ENCODE results near the gene KDM5A.
"Not testable (repeated sequence)": the region's sequence is repeated elsewhere in the genome, so short reads cannot be mapped to it uniquely, and the experiment has no call there.

The KDM5A gene

GRCh38 chr12:332581-333205 is 56.4 kb downstream of the KDM5A start:
- no peak for DNase-seq (ENCODE audit: low spot score)

GRCh38 chr12:331287-331686 is 57.8 kb downstream of the KDM5A start:
- DNase-seq (ENCODE audit: low spot score) = no peak

GRCh38 chr12:325906-326305 is 63.2 kb downstream of the KDM5A start:
- DNase-seq (ENCODE audit: low spot score) = no peak

DNA sequence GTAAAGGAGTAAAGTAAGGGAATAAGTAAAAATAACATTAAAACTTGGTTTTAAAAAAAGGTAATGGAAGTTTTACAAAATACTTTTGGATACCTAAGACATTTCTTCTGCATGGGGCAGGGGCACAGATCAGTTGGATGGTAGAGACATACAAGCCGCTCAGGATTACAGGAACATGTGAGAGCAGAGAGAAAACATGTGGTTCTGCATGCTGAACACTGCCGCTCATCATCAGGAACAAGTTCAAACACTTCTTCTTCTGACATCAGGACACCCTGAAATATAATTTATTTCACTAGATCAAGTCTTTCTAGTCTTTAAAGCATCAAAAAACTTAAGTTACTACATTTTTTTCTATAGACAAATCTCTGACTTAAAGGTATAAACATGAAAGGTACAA is 65.6 kb downstream of the KDM5A start:
- no peak for DNase-seq (ENCODE audit: low spot score)

GRCh38 chr12:321606-322326 is 67.4 kb downstream of the KDM5A start:
- DNase-seq (ENCODE audit: low spot score) = peak; percentile 36

DNA sequence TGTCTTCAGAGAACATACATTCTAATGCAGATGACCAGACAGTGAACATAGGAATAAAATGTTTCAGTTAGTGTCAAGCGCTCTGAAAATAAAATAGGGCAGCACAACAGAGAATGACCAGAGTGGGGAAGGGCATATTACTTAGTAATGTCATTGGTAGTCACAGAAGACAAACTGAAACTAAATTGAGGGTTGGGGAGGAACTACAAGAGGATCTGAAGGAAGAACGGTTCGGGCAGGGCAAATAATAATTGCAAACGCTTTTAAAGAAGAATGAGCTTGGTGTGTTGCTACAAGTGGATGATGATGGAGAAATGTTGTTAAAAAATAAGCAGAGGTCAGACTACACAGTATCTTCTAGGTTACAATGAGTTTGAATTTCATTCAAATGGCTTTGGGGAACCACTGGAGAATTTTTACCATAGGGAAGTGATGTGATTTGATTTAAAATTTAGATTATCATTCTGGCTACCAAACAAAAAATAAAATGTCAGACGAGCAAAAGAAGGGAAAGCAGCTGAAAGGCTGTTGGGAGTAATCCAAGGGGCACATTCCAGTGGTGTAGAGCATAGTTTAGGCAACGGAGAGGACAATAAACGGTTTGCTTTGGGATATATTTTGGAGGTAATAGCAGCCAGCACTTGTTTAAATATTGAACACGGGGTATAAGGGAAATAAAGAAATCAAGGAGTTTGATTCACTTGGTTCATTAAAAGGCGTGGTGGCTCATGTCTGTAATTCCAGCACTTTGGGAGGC is 70.2 kb downstream of the KDM5A start:
- DNase-seq (ENCODE audit: low spot score) = no peak

- DNase-seq (ENCODE audit: low spot score) = no peak
Measured at GRCh38 chr12:308511-308910, 80.6 kb downstream of the KDM5A start.

DNA sequence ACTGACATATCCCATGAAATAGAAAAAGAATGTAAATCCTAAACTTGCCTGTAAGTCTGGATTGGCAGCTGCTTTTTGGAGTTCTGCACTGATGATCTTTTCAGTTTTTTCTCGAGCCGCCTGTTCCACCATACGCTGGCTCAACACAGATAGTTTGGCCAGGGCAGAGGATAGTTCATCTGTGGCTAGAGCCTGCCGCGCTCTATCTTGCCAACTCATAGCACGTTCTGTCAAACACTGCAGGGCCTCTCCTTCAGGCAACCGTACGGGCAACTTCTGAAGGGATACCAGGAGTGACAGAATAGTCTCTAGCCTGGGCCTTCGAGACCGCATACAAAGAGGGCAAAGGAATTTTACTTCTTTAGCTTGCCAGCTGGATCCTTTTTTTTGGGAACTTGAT is 81.7 kb downstream of the KDM5A start:
- DNase-seq (ENCODE audit: low spot score) = no peak

DNA sequence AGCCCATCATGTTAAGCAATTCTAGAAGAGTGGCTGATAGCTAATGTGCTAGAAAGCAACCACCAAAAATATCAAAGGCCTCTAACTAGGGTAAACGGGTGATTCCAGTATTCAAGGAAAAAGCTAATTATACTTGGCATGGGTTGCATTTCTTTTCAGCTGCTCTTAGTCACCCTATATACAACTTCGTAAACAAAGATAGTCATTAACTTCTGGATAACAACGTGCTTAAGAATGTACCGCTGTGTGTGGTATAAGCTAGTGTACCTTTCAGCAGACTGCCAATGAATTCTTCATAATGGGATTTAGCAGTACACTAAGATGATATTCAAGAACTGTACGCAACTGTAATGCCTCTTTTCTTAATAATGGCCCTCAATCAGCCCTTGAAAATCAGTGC is 84.3 kb downstream of the KDM5A start:
- DNase-seq (ENCODE audit: low spot score) = no peak

- DNase-seq (ENCODE audit: low spot score) = not testable (repeated sequence)
Measured at GRCh38 chr12:302766-303165, 86.4 kb downstream of the KDM5A start.

GRCh38 chr12:300166-300565 is 89.0 kb downstream of the KDM5A start:
- DNase-seq (ENCODE audit: low spot score) = not testable (repeated sequence)

DNA sequence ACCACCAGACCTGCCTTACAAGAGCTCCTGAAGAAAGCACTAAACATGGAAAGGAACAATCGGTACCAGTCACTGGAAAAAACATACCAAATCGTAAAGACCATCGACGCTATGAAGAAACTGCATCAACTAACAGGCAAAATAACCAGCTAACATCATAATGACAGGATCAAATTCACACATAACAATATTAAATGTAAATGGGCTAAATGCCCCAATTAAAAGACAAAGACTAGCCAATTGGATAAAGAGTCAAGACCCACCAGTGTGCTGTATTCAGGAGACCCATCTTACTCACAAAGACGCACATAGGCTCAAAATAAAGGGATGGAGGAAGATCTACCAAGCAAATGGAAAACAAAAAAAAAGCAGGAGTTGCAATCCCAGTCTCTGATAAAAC is 89.6 kb downstream of the KDM5A start:
- not testable (repeated sequence) for DNase-seq (ENCODE audit: low spot score)

GRCh38 chr12:298059-298458 is 91.1 kb downstream of the KDM5A start:
- not testable (repeated sequence) for DNase-seq (ENCODE audit: low spot score)

- no peak for DNase-seq (ENCODE audit: low spot score)
Measured at GRCh38 chr12:295132-295531, 94.0 kb downstream of the KDM5A start.

DNA sequence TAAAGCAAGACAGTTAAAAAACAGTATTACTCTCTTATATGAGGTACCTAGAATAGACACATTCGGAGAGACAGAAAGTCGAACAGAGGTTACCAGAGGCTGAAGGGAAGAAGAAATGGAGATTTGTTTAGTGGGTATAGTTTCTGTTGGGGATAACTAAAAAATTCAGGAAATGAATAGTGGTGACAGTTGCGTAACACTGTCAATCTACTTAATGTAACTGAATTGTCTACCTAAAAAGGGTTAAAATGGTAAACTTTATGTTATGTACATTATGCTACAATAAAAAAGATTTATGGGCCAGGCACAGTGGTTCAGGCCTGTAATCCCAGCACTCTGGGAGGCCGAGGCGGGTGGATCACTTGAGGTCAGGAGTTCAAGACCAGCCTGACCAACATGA is 95.9 kb downstream of the KDM5A start:
- DNase-seq (ENCODE audit: low spot score) = no peak

- no peak for DNase-seq (ENCODE audit: low spot score)
Measured at GRCh38 chr12:292186-292585, 96.9 kb downstream of the KDM5A start.

DNA sequence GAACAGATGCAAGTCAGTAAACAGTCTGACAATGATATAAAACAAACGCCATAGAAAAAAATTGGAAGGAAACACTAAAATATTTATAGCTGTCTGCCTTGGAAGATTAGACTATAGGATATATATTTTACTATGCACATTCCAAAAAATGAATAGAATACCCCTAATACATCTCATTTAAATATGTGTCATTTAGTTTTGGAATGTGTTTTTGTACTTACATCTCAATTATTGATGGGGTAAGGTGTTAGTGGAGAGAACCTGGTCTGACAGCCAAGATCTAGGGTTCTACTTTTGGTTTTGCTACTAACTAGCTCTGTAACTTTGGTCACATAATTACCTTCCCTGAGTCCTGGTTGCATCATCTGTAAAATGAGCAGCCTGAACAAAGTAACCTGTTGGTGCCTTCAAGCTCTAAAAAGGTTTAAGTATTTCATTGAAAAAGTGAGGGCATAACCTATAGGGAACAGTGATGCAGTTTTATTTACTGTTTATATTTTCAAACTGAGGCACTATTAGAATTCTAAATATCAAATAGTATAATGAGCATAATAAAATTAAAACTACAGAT is 97.9 kb downstream of the KDM5A start:
- no peak for DNase-seq (ENCODE audit: low spot score)

DNA sequence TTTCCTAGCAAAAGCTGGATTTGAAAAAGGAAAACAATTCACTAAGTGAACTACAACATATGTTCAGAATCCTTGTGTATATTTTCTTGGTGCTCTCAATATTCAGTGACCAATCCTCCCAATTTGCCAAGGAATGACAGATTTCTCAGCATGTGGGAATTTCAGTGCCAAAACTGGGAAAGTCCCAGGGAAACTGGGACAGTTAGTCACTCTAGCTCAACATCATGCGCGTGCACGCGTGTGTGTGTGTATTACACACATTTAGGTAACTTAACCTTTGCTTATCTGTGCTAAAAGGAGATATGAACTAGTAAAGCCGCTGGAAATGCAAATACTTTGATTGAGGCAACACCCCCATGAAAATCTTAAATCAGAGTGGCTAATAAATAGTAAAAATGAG is 100.4 kb downstream of the KDM5A start:
- DNase-seq (ENCODE audit: low spot score) = no peak

GRCh38 chr12:286531-287300 is 102.4 kb downstream of the KDM5A start:
- no peak for DNase-seq (ENCODE audit: low spot score)

GRCh38 chr12:278046-278445 is 111.1 kb downstream of the KDM5A start:
- DNase-seq (ENCODE audit: low spot score) = no peak

DNA sequence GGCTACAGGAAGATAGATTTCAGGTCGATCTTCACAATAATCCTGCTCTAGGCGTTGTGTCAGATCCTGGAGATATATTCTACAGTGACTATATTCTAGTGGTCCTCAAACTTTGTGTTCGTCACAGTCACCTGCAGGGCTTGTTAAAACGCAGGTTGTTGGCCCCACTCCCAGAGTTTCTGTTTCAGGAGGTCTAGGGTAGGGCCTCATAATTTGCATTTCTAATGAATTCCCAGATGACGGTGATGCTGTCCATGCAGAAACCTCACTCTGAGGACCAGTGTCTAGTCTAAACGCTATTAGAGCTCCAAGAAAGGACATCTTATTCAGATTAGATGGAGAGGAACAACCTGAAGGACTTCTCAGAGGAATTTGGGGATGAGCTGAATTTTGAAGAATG is 113.3 kb downstream of the KDM5A start:
- DNase-seq (ENCODE audit: low spot score) = no peak

DNA sequence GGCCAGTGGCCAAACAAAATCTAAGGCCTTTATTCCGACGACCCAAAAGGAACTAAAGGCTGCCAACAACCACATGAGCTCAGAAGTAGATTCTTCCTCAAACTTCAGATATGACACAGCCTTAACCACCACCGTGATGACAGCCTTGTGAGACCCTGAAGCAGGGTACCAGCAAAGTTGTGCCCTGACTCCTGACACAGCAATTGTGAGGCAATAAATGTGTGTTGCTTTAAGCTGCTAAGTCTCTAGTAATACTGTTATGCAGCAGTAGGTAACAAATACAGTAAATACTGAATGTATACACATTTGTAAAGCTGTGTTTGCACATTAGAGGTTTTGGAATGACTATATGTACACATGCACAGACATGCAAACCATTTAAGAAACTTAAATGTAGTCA is 115.7 kb downstream of the KDM5A start:
- no peak for DNase-seq (ENCODE audit: low spot score)
